GM12873 (cell line): ENCODE results near the gene MESP2.

ENCODE experiments used
- TF ChIP-seq, protein P1 (sequence below): IDR thresholded peaks from 2 replicates; pipeline ENCODE4 v1.5.1; 2012; ENCODE audit warnings: low read depth, mild to moderate bottlenecking, moderate library complexity, low read length, control low read depth; ENCODE audit not compliant: insufficient read depth; ENCODE audit errors: missing control alignments

The MESP2 gene

DNA sequence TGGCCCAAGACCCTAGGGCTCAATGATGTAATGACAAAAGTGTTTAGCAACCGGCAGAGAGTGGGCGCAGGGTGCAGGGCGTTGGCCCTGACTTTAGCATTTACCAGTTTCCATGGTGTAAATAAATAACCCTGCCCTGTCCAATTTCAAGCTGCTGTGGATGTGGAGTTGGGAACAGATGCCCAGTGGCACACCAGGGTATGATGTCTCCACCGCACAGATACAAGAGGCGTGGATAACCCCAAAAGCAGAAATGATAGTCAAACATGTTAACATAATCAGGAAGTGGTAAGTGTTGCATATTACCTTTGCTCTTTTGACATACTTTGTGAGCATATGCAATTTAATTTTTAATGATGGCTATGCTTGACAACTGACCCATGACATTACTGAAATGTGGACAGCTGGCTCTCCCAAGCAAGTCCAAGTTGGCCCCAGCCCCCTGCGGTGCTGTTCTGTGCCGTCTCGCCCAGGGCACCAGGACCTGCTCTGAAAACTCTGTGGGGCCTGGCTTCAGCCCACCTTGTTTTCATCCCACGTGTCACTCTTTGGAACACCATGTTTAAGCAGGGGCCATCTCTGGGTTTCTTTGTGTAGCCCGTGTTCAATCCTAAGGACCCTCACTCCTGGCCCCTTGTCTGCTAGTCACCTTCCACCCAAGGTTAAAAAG lies 49.3 kb downstream of the MESP2 start:
- TF ChIP-seq, protein P1, sequence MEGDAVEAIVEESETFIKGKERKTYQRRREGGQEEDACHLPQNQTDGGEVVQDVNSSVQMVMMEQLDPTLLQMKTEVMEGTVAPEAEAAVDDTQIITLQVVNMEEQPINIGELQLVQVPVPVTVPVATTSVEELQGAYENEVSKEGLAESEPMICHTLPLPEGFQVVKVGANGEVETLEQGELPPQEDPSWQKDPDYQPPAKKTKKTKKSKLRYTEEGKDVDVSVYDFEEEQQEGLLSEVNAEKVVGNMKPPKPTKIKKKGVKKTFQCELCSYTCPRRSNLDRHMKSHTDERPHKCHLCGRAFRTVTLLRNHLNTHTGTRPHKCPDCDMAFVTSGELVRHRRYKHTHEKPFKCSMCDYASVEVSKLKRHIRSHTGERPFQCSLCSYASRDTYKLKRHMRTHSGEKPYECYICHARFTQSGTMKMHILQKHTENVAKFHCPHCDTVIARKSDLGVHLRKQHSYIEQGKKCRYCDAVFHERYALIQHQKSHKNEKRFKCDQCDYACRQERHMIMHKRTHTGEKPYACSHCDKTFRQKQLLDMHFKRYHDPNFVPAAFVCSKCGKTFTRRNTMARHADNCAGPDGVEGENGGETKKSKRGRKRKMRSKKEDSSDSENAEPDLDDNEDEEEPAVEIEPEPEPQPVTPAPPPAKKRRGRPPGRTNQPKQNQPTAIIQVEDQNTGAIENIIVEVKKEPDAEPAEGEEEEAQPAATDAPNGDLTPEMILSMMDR: no peak

DNA sequence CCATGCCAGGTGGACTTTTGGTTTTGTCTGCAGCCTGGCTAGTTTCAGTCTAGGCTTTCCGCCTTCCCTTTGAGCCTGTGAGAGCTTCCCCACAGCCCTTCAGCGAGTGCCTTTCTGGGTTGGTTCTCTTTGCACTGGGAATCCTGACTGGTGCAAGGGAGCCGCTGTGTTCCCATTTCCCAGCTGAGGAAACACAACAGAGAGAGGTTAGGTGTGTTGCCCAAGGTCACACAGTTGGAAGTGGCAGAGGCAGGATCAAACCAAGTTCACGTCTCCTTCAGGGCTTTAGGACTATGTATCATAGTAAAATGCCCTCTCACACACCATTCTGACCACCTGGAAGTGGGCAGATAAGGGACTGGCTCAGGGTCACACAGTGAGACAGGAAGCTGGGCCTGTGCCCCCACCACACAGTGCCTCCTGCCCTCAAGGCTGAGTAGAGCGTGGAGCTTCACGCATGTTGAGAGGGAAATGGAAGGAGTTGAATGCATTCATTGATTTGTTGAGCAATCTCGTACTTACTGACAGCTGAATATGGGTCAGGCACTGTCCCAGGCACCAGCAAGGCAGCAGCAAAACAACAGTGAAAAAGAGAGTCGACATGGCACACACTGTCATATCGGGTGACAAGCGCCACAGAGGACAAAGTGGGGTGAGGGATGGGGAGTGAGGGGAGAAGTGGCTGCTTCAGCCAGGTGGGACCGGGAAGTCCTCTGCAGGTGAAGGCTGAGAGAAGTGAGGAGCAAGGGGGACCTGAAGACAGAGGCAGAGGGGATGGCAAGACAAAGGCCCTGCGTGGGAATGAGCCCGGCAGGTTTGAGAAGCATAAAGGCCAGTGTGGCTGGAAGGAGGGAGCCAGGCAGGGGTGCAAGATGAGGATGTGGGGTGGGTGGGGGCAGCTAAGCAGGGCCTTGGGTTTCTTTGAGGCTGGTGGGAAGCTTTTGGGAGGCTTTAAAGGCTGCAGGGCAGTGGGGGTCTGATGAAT lies 50.8 kb downstream of the MESP2 start:
- TF ChIP-seq, protein P1: no peak

DNA sequence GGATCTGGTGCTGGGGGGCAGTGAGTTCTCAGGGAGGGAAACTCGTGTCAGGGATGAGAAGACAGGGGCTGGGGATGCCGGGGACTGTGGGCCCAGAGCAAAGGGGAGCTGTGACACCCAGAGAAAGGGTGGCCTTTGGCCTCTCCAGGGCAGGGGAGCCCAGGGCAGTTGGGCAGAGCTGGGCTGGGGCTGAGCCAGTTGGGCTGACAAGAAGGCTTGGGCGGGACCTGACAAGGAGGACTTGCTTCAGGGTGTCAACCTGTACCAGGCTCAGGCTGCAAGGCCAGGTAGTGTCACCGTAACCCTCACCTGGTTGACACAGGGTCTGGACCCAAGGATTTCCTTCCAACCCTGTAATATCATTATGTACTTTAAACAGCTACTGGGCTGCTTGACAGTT lies 51.7 kb downstream of the MESP2 start:
- TF ChIP-seq, protein P1: no peak
